Immature natural killer cell (primary cell): ENCODE measurements around the gene HIVEP3. TPM values are rescaled to one million over a fixed set of nuclear protein-coding genes. Genes with fewer than 3 reads are reported as not detected.

Experiments used
- DNase-seq, 3 donors: peaks; one replicate each; pipeline ENCODE4 v3.0.0; 2022; ENCODE audit warnings: mixed read lengths in 1 of 3
- H3K27ac Mint-ChIP-seq, 6 donors: one replicate each; pipeline ENCODE4 v1.8.0; 2020; ENCODE audit warnings: mixed read lengths in 6 of 6, mild to moderate bottlenecking in 5 of 6, inconsistent platforms in 4 of 6, moderate library complexity in 3 of 6
- H3K27me3 Mint-ChIP-seq, 3 donors: one replicate each; pipeline ENCODE4 v1.8.0; 2020 to 2021; ENCODE audit warnings: low read depth in 3 of 3, mild to moderate bottlenecking in 3 of 3, mixed read lengths in 3 of 3, moderate library complexity in 3 of 3, inconsistent platforms in 1 of 3
- H3K36me3 Mint-ChIP-seq, 3 donors: one replicate each; pipeline ENCODE4 v1.8.0; 2020; ENCODE audit warnings: mixed read lengths in 3 of 3, inconsistent platforms in 2 of 3, mild to moderate bottlenecking in 2 of 3
- H3K4me1 Mint-ChIP-seq, 2 donors: one replicate each; pipeline ENCODE4 v1.8.0; 2020; ENCODE audit warnings: inconsistent platforms in 2 of 2, mild to moderate bottlenecking in 2 of 2, mixed read lengths in 2 of 2, moderate library complexity in 1 of 2
- H3K4me3 Mint-ChIP-seq, 5 donors: one replicate each; pipeline ENCODE4 v1.8.0; 2020; ENCODE audit warnings: mild to moderate bottlenecking in 5 of 5, mixed read lengths in 5 of 5, inconsistent platforms in 3 of 5, moderate library complexity in 3 of 5
- H3K9me3 Mint-ChIP-seq, 6 donors: one replicate each; pipeline ENCODE4 v1.8.0; 2020; ENCODE audit warnings: mild to moderate bottlenecking in 6 of 6, mixed read lengths in 6 of 6, inconsistent platforms in 4 of 6, moderate library complexity in 3 of 6
- polyA plus RNA-seq, 3 donors: library from polyadenylated mRNA; unstranded; fragments of 300-500 nt; fragmentation: Illumina TruSeq; gene quantifications; one replicate each; pipeline ENCODE4 v1.2.3, GENCODE V29; 2021

Gene HIVEP3
- polyA plus RNA-seq, 3 donors from 2014 or later: 9.8 to 24.1 (median 15.5) TPM

GRCh38 chr1:41576206-41576605, 342.5 kb downstream of the HIVEP3 start:
- Mint-ChIP-seq H3K27me3 (no peaks in the 10 kb centered on the region), H3K4me1 (peaks cover 19 to 27% of the 10 kb centered on the region in 2 donors), H3K4me3 (no peak overlapping the region), H3K9me3 (no peaks in the 10 kb centered on the region), H3K27ac (peak overlapping the region in 2 of 6 donors; percentile 28 to 45), H3K36me3 (peaks cover 0 to 20% (median 18%) of the 10 kb centered on the region in 3 donors)
- no peak for DNase-seq

- no peak for DNase-seq
- Mint-ChIP-seq H3K27ac (no peak overlapping the region), H3K4me1 (peaks cover 9 to 18% of the 10 kb centered on the region in 2 donors), H3K27me3 (no peaks in the 10 kb centered on the region), H3K4me3 (no peak overlapping the region), H3K9me3 (no peaks in the 10 kb centered on the region), H3K36me3 (peaks cover 2 to 23% (median 21%) of the 10 kb centered on the region in 3 donors)
These were observed 343.9 kb downstream of the HIVEP3 start for GRCh38 chr1:41574842-41575241.

DNA sequence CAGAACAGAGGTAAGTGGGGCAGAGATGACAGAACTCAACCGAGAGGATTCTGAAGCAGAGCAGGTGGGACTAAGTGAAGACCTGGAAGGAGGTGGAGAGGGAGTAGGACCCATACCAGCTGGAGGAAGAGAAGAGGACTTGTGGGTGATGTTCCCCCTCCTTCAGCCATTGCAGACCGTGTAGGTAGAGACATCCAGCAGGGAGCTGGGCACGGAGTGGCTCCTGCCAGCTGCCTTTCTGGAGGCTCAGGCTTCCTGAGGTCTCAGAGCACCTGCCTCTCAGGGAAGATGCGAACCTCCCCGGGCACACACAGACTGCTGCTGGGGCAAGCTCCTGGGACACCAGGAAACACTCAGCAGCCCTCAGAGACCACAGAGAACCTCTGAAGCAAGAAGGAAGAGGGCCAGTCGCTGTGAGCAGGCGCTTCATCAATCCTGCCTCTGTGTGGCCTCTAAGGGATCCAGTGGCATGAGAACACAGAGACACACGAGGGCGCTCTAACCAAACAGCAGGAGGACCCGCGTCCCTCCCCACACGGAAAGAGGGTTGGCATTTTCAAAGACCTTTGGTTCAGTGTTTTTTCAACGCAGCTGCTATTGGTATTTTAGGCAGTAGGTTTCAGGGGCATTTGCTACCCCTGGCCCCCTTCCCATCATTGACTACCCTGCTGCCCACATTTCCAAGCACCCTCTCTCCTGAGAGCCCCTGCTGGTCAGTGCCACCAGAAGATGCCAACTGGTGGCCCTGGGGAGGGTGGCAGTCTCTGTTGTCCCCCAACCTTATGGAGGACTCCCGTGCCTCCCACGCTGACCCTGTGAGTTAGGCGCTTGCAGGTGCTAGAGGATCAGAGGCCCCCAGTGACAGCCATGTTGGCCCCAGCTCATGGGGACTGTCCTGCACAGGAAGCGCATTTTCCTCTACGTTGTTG, 344.7 kb downstream of the HIVEP3 start:
- no peaks in the 10 kb centered on the region for H3K27me3 Mint-ChIP-seq
- no peak overlapping the region for H3K4me3 Mint-ChIP-seq
- H3K4me1 Mint-ChIP-seq: peaks cover 9 to 23% of the 10 kb centered on the region in 2 donors
- H3K9me3 Mint-ChIP-seq: no peaks in the 10 kb centered on the region
- peak overlapping the region in 2 of 6 donors; percentile 3 to 75 for H3K27ac Mint-ChIP-seq
- peaks cover 3 to 21% (median 16%) of the 10 kb centered on the region in 3 donors for H3K36me3 Mint-ChIP-seq
- DNase-seq: peak; percentile 60 to 75 (median 72)

- Mint-ChIP-seq H3K9me3 (no peaks in the 10 kb centered on the region), H3K4me1 (peaks cover 9 to 27% of the 10 kb centered on the region in 2 donors), H3K27ac (no peak overlapping the region), H3K4me3 (no peak overlapping the region), H3K36me3 (peaks cover 6 to 19% (median 17%) of the 10 kb centered on the region in 3 donors), H3K27me3 (no peaks in the 10 kb centered on the region)
- DNase-seq: no peak
These were observed 345.5 kb downstream of the HIVEP3 start for GRCh38 chr1:41573194-41573593.

DNA sequence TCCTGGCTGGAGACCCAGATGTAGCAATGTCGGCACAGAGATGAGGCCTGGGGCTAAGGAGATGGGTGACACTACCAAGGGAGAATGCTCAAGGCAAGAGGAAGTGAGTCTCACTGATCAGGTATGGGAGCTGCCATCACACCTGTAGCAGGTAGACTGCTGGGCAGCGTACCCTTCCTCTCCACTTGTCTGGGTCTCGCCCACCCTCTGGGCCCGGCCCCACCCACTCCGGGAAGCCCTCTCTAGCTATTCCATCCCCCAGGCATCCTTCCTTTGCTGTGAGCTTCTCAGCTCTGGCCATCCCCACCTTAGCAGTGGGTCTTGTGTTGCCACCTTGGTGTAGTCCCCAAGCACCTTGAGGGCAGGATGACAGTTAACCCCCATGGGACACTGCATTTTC, 346.5 kb downstream of the HIVEP3 start:
- no peak overlapping the region for H3K4me3 Mint-ChIP-seq
- H3K9me3 Mint-ChIP-seq: no peaks in the 10 kb centered on the region
- H3K4me1 Mint-ChIP-seq: peaks cover 9 to 32% of the 10 kb centered on the region in 2 donors
- DNase-seq: no peak
- no peak overlapping the region for H3K27ac Mint-ChIP-seq
- peaks cover 10 to 25% (median 21%) of the 10 kb centered on the region in 3 donors for H3K36me3 Mint-ChIP-seq
- H3K27me3 Mint-ChIP-seq: no peaks in the 10 kb centered on the region

DNA sequence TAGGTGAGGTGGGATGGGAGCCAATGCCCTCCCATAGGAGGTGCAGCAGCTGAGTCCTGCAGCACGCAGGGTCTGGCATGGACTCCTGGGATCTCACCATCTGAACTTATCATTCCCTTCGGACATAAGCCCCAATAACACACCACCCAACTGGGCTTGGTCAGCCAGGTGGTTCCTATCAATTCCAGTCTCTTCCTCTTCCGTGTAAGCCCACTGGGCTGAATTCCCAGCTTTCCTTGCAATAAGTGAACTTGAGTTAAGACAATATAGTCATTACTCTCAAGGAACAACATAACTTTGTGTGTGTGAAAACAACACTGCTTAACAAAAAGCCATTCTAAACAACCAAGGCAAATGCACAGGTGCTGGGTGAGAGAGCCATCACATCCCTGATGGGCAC, 347.7 kb downstream of the HIVEP3 start:
- Mint-ChIP-seq H3K36me3 (peaks cover 16 to 33% (median 25%) of the 10 kb centered on the region in 3 donors), H3K27me3 (peaks cover 0 to 2% (median 0%) of the 10 kb centered on the region in 3 donors), H3K4me1 (peaks cover 9 to 32% of the 10 kb centered on the region in 2 donors), H3K27ac (no peak overlapping the region), H3K9me3 (no peaks in the 10 kb centered on the region), H3K4me3 (no peak overlapping the region)
- DNase-seq: no peak

DNA sequence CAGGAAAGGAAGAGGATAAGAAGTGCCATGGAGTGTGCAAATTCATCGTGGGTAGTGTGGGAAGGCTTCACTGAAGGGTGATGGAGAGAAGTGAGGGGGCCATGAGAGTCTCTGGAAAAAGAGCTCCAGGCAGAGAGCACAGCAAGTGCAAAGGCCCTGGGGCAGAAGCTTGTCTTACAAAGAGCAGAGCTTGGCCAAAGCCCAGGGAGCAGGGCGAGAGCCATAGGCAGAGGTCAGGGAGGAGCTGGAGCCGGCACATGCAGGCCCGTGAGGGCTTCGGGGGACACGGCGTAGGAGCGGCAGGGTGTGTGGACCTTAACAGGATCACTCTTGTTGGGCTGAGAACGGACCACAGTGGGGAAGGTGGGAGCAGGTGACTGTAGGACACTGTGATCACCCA, 350.5 kb downstream of the HIVEP3 start:
- H3K36me3 Mint-ChIP-seq: peaks cover 20 to 33% (median 27%) of the 10 kb centered on the region in 3 donors
- H3K27ac Mint-ChIP-seq: no peak overlapping the region
- no peak for DNase-seq
- no peak overlapping the region for H3K4me3 Mint-ChIP-seq
- no peaks in the 10 kb centered on the region for H3K9me3 Mint-ChIP-seq
- H3K27me3 Mint-ChIP-seq: peaks cover 0 to 2% (median 0%) of the 10 kb centered on the region in 3 donors
- H3K4me1 Mint-ChIP-seq: peaks cover 2 to 14% of the 10 kb centered on the region in 2 donors

- Mint-ChIP-seq H3K36me3 (peaks cover 20 to 32% (median 26%) of the 10 kb centered on the region in 3 donors), H3K4me1 (peaks cover 2 to 14% of the 10 kb centered on the region in 2 donors), H3K9me3 (no peaks in the 10 kb centered on the region), H3K27ac (peak overlapping the region in 1 of 6 donors; percentile 41), H3K4me3 (no peak overlapping the region), H3K27me3 (peaks cover 0 to 2% (median 0%) of the 10 kb centered on the region in 3 donors)
- DNase-seq: no peak
These were observed 351.8 kb downstream of the HIVEP3 start for GRCh38 chr1:41566969-41567368.

- Mint-ChIP-seq H3K36me3 (peaks cover 20 to 27% (median 22%) of the 10 kb centered on the region in 3 donors), H3K4me3 (no peak overlapping the region), H3K4me1 (peaks cover 2 to 14% of the 10 kb centered on the region in 2 donors), H3K9me3 (no peaks in the 10 kb centered on the region), H3K27me3 (peaks cover 0 to 2% (median 0%) of the 10 kb centered on the region in 3 donors), H3K27ac (no peak overlapping the region)
- no peak for DNase-seq
These were observed 352.3 kb downstream of the HIVEP3 start for GRCh38 chr1:41566274-41566885.

DNA sequence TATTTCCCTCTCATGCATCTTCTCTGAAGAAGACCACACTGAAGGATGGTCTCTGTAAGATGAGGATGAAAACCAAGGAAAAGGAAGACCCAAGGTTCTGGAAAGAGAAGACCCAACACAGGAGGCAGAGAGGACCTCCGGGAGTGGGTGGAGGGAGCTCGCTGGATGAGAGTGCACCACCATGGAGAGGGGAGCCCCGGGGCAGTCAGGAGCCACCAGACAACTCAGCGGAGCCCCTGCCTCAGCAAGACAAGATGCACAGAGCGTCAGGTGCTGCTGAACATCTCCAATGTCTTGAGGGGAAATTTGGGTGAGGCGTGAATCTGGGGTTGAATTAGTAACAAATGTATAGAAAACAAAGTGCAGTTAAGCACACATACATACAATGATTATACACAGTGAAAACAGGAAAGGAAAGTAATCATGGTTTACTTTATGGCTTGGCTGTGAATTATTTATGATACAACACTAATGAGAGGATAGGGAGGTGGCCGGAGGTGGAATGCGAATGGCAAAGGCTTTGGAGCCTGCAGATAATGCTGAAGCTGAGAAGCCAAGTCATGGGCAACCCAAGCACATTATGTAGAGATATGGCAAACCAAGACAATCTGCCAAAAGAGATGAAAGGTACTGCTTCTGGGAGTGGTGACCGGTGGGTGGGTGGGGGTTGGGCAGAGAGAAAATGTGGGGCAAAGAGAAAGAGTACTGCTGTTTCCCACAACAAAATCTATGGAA, 353.8 kb downstream of the HIVEP3 start:
- Mint-ChIP-seq H3K27me3 (peaks cover 0 to 2% (median 0%) of the 10 kb centered on the region in 3 donors), H3K9me3 (no peaks in the 10 kb centered on the region), H3K27ac (peak overlapping the region in 2 of 6 donors; percentile 13 to 65), H3K36me3 (peaks cover 19 to 33% (median 24%) of the 10 kb centered on the region in 3 donors), H3K4me1 (peaks cover 2 to 14% of the 10 kb centered on the region in 2 donors), H3K4me3 (no peak overlapping the region)
- DNase-seq: no peak

- no peak for DNase-seq
- H3K36me3 Mint-ChIP-seq: peaks cover 16 to 25% (median 21%) of the 10 kb centered on the region in 3 donors
- peaks cover 0 to 2% of the 10 kb centered on the region in 2 donors for H3K4me1 Mint-ChIP-seq
- no peaks in the 10 kb centered on the region for H3K9me3 Mint-ChIP-seq
- H3K27me3 Mint-ChIP-seq: peaks cover 0 to 2% (median 0%) of the 10 kb centered on the region in 3 donors
- H3K4me3 Mint-ChIP-seq: no peak overlapping the region
- H3K27ac Mint-ChIP-seq: no peak overlapping the region
These were observed 356.4 kb downstream of the HIVEP3 start for GRCh38 chr1:41562328-41562727.

DNA sequence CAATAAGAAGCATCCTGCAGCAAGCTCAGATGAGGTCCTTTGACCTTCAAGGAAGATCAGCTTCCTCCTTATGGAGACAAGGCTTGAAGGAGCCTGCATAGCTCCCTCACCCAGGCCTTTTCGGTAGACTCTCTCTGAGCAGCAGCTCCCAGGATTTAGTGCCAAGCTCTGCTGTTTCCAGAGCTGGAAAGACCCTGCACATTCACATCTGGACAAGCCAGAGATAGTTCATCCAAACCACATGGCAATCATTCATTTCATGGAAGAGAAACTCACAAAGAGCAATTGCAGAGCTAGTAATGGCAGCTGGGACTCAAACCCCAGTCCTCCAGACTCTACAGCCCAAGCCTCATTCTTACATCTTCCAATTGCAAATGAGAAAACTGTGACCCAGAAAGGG, 357.8 kb downstream of the HIVEP3 start:
- H3K9me3 Mint-ChIP-seq: no peaks in the 10 kb centered on the region
- H3K4me1 Mint-ChIP-seq: peaks cover 0 to 2% of the 10 kb centered on the region in 2 donors
- peaks cover 18 to 34% (median 24%) of the 10 kb centered on the region in 3 donors for H3K36me3 Mint-ChIP-seq
- no peak overlapping the region for H3K4me3 Mint-ChIP-seq
- peak overlapping the region in 1 of 6 donors; percentile 53 for H3K27ac Mint-ChIP-seq
- no peaks in the 10 kb centered on the region for H3K27me3 Mint-ChIP-seq
- DNase-seq: no peak

- Mint-ChIP-seq H3K27ac (no peak overlapping the region), H3K9me3 (no peaks in the 10 kb centered on the region), H3K27me3 (peaks cover 0 to 2% (median 0%) of the 10 kb centered on the region in 3 donors), H3K36me3 (peaks cover 19 to 34% (median 28%) of the 10 kb centered on the region in 3 donors), H3K4me3 (no peak overlapping the region), H3K4me1 (peaks cover 0 to 2% of the 10 kb centered on the region in 2 donors)
- no peak for DNase-seq
These were observed 358.2 kb downstream of the HIVEP3 start for GRCh38 chr1:41560496-41560895.
